ENCODE measurements around the gene GPHB5. TPM values are rescaled to one million over a fixed set of nuclear protein-coding genes. Genes with fewer than 3 reads are reported as not detected.

Gene GPHB5
- total RNA-seq, 1 experiment from 2014 or later, result not detected

DNA sequence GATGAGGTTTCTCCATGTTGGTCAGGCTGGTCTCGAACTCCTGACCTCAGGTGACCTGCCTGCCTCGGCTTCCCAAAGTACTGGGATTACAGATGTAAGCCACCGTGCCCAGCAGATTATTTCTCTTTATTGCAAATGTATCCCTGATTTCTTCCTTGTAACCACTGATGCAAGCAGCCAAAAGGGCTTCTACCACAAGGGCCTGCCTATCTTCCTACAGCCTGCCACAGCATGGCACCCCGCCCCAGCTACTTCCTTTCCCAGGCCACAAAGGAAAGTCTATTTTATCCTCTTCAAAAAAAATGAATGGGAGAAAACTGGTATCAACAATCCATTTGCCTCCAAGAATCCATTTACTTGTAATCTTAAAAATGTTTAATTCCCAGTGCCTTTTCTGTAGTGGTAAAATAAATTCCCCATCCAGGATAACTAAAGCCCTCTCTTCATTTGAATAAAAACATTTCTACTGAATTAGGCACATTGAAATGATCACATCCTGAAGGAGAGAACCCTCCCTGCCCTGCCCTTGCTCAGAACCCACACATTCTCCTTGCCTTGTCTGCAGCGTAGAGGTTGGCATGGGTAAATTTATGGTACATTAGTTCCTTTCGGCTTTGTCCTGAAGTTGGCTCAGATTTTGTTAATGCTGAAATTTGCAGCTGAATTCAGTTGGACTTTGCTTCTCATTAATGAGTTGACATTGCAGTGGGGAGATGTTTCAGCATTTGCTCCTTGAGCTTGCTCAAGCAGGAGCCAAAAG, 19.2 kb downstream of the GPHB5 start:
- Histone ChIP-seq H4K8ac (replicated peaks; ENCODE audit: insufficient read length, low read depth, low read length) (no peak overlapping the region), H3K4ac (ENCODE audit: low read depth, low read length) (no peak overlapping the region), H2BK12ac (ENCODE audit: insufficient read length, low read depth, low read length) (no peak overlapping the region), H4K5ac (ENCODE audit: insufficient read length, low read depth, low read length) (no peak overlapping the region), H4K20me1 (ENCODE audit: control insufficient read depth, insufficient read depth, insufficient read length) (no peaks in the 10 kb centered on the region), H4K91ac (ENCODE audit: insufficient read length, low read depth, low read length) (no peak overlapping the region), H3K27me3 (ENCODE audit: insufficient read depth, low read length) (no peaks in the 10 kb centered on the region), H2BK15ac (ENCODE audit: low read depth, low read length) (no peak overlapping the region), H3K23me2 (ENCODE audit: insufficient read length, low read depth, low read length, poor library complexity, severe bottlenecking) (no peaks in the 10 kb centered on the region), H3K79me1 (ENCODE audit: insufficient read depth, low read depth, low read length, poor library complexity, severe bottlenecking) (no peaks in the 10 kb centered on the region), H3K4me1 (ENCODE audit: insufficient read depth, low read length) (no peaks in the 10 kb centered on the region), H3K9ac (ENCODE audit: extremely low read depth, insufficient read length, low read length) (no peak overlapping the region), H2BK5ac (ENCODE audit: insufficient read length, low read length) (no peak overlapping the region), H3K56ac (ENCODE audit: insufficient read length, low read depth, low read length) (no peak overlapping the region), H3K79me2 (ENCODE audit: insufficient read depth, low read length) (no peaks in the 10 kb centered on the region), H3K9me3 (ENCODE audit: control insufficient read depth, low read depth, low read length) (no peaks in the 10 kb centered on the region), H3K4me2 (ENCODE audit: insufficient read depth, insufficient read length, low read length) (no peak overlapping the region), H2AK5ac (ENCODE audit: insufficient read length, low read length) (no peak overlapping the region), H2BK120ac (ENCODE audit: low read depth, low read length, poor library complexity, severe bottlenecking) (no peak overlapping the region), H2AFZ (ENCODE audit: low read length) (no peak overlapping the region), H3T11ph (ENCODE audit: low read length) (no peak overlapping the region), H2BK20ac (ENCODE audit: low read depth, low read length, poor library complexity, severe bottlenecking) (no peak overlapping the region), H3K27ac (ENCODE audit: insufficient read length, low read depth, low read length) (no peak overlapping the region), H3K23ac (ENCODE audit: insufficient read length, low read depth, low read length) (no peak overlapping the region), H3K18ac (ENCODE audit: insufficient read length, low read depth, low read length) (no peak overlapping the region), H3K14ac (ENCODE audit: insufficient read depth, low read length) (no peak overlapping the region)
- H3K27ac Mint-ChIP-seq, result peak overlapping the region in 1 of 3 experiments; percentile 37; a peak in 1 of 7 replicates
- no peaks in the 10 kb centered on the region for H3K27me3 Mint-ChIP-seq (ENCODE audit: low read depth)
- TF ChIP-seq, protein P1, sequence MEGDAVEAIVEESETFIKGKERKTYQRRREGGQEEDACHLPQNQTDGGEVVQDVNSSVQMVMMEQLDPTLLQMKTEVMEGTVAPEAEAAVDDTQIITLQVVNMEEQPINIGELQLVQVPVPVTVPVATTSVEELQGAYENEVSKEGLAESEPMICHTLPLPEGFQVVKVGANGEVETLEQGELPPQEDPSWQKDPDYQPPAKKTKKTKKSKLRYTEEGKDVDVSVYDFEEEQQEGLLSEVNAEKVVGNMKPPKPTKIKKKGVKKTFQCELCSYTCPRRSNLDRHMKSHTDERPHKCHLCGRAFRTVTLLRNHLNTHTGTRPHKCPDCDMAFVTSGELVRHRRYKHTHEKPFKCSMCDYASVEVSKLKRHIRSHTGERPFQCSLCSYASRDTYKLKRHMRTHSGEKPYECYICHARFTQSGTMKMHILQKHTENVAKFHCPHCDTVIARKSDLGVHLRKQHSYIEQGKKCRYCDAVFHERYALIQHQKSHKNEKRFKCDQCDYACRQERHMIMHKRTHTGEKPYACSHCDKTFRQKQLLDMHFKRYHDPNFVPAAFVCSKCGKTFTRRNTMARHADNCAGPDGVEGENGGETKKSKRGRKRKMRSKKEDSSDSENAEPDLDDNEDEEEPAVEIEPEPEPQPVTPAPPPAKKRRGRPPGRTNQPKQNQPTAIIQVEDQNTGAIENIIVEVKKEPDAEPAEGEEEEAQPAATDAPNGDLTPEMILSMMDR (conservative IDR thresholded peaks at IDR 0.05), result no peak
- no peak for DNase-seq
- peaks cover 0 to 6% of the 10 kb centered on the region in 2 experiments; a peak in 1 of 5 replicates for H3K9me3 Mint-ChIP-seq
- H3K4me1 Mint-ChIP-seq, result peaks cover 22 to 23% of the 10 kb centered on the region in 2 experiments
- no CpG with 5 or more reads among the region's 6 CpGs for WGBS (ENCODE audit: extremely low coverage, insufficient read length, low lambda C conversion rate)
- peaks cover 0 to 6% (median 0%) of the 10 kb centered on the region in 3 experiments; a peak in 1 of 7 replicates for H3K36me3 Mint-ChIP-seq (ENCODE audit: insufficient read depth in 1 of 3, low read depth in 3 of 3)
- no peak overlapping the region for H3K4me3 Mint-ChIP-seq
